GM13976 (cell line): ENCODE data around the gene RAB40B.

Experiments used
- DNase-seq: peaks from one replicate; pipeline ENCODE4 v3.0.0; 2012; ENCODE audit warnings: low spot score
- in situ Hi-C: fragments of 300-500 bp; cut with MboI; formaldehyde crosslinking; loops from one replicate; pipeline ENCODE4 v1.12.0; 2022; ENCODE audit warnings: low sequenced_read_pairs, mixed read lengths, inconsistent platforms; ENCODE audit not compliant: unreplicated experiment
- TF ChIP-seq, protein P1 (sequence below): IDR thresholded peaks from 2 replicates; pipeline ENCODE4 v1.5.1; 2012; ENCODE audit warnings: borderline replicate concordance, mild to moderate bottlenecking; ENCODE audit not compliant: insufficient read depth; ENCODE audit errors: extremely low read depth, missing control alignments, control extremely low read depth

Gene RAB40B

DNA sequence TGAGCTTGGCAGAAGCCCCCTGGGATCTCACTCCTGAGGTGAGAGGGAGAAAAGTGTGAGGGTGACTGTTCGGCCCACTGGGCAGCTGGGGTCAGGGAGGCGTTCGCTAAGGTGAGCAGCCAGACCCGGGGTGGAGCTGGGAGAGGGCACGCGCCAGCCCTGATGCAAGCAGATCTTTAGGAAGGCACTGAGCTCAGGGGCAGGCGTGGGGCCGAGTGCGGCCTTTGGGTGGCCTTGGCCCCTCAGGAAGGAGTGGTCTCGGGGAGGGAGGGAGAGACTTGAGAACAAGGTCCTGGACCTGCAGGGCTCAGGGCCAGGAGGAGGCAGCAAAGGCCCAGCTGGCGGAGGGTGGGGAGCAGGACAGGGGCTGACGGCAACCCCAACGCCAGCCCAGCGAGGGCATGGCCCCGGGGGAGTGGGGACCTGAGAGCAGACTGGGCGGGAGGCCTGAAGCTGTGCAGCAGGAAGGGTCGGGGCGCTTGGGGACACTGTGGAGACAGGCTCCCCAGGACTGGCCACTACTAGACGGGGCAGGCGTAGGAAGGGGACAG lies 35.7 kb downstream of the RAB40B start:
- in situ Hi-C loops, result loop anchor here (25.0 kb wide), 1 partner anchor 100 kb away; the partner anchor contains the start of gene TBCD
- TF ChIP-seq, protein P1, sequence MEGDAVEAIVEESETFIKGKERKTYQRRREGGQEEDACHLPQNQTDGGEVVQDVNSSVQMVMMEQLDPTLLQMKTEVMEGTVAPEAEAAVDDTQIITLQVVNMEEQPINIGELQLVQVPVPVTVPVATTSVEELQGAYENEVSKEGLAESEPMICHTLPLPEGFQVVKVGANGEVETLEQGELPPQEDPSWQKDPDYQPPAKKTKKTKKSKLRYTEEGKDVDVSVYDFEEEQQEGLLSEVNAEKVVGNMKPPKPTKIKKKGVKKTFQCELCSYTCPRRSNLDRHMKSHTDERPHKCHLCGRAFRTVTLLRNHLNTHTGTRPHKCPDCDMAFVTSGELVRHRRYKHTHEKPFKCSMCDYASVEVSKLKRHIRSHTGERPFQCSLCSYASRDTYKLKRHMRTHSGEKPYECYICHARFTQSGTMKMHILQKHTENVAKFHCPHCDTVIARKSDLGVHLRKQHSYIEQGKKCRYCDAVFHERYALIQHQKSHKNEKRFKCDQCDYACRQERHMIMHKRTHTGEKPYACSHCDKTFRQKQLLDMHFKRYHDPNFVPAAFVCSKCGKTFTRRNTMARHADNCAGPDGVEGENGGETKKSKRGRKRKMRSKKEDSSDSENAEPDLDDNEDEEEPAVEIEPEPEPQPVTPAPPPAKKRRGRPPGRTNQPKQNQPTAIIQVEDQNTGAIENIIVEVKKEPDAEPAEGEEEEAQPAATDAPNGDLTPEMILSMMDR, result no peak
- no peak for DNase-seq

DNA sequence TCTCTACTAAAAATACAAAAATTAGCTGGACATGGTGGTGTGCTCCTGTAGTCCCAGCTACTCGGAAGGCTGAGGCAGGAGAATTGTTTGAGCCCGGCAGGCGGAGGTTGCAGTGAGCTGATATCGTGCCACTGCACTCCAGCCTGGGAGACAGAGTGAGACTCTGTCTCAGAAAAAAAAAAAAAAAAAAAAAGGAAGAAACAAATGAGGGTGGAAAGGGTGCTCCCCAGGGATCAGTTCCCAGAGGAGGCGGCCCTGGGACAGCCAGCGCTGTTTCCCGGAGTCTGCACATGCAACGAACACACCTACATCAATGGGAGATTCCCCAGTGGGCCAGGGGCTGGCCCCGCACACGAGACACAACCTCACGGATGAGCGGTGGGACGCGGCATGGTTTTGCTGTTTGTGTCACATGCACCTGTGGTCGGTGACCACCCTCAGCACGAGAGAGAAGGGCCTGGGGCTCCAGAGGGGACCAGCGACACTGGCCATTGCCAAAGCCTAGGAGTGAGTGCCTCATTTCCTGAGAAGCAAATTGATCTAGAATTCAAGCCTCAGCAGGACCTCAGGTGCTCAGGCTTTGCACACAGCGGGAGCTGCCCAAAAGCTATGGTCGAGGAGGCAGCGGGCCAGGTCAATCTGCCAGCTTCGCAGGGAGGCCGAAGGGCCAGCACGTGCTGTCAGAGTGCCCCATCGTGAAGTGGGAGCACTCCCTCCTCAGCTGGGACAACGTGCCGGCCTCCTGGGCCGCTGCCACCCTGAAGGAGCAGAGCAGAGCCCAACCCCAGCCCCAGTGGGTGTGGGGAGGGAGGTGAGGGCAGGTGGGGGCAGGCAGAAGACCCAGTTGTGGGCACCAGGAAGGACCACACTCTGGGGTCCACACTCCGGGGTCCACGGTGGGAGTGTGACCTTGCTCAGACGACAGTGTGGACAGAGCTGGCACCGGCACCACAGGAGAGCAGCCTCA lies 36.5 kb downstream of the RAB40B start:
- DNase-seq, result no peak
- TF ChIP-seq, protein P1, result no peak
- in situ Hi-C loops, result loop anchor here (25.0 kb wide), 1 partner anchor 100 kb away; the partner anchor contains the start of gene TBCD

DNA sequence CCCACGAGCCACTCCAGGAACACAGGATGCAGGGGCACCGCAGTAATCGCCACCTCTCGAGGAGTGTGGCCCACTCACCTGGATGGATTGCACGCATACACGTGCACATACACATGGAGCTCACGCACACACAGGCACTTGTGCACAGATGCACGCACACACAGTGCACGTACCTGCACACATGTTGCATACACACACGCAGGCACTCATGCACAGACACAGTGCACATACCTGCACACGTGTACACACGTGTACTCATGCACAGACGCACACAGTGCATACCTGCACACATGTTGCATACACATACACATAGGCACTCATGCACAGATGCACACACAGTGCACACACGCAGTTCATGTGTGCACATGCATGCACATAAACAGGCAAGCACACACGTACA lies 38.6 kb downstream of the RAB40B start:
- in situ Hi-C loops, result loop anchor here (25.0 kb wide), 1 partner anchor 102 kb away; the partner anchor contains the start of gene TBCD
- DNase-seq, result no peak
- TF ChIP-seq, protein P1, result no peak

DNA sequence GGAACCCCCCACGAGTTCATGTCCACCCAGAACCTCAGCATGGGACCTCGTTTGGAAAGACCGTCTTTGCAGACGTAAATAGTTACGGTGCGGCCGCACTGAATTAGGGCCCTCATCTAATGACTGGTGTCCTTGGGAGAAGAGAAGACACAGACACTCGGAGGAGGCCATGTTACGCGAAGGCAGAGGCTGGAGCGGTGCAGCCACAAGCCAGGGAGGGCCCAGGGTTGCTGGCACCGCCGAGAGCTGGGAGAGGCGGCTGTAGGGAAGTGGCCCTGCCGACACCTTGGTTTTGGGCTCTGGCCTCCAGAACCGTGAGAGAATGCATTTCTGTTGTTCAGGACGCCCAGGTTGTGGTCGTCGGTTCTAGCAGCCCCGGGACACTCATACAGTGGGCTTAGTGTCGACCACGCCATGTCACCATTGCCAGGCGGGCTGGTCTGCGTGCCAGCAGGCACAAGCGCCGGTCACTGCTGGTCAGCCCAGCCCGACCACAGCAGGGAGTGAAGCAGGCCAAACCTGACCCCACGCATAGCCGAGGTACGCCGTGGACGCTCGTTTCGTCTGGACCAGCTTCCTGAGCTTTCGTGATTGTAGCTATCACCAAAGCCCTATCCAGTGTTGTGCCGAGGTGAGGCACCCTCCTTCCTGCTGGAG lies 39.6 kb downstream of the RAB40B start:
- TF ChIP-seq, protein P1, result no peak
- in situ Hi-C loops, result loop anchor here (25.0 kb wide), 1 partner anchor 103 kb away; the partner anchor contains the start of gene TBCD
- DNase-seq, result no peak

DNA sequence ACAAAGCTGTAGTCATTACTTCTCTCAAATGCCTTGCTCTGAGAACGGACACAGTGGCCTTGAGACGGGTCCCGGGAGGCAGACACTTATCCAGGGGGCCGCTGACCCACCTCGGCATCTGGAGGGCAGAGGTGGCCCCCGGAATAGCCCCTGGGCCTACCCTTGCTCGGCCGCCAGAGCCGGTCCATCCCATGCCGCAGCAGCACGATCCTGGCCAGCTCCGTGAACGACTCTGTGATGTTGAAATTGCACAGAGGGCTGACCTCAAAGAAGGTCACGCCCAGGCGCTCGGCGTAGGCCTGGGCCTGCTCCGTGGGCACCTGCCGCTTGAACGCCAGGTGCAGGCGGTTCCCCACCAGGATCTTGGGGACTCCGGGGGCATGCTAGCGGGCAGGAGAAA lies 40.2 kb downstream of the RAB40B start:
- no peak for DNase-seq
- in situ Hi-C loops, result loop anchor here (25.0 kb wide), 1 partner anchor 104 kb away; the partner anchor contains the start of gene TBCD

More for the DNA sequence above, 40.2 kb downstream of the RAB40B start:
- TF ChIP-seq, protein P1, result no peak
